DOHH2 (cell line): ENCODE results near the gene PDE3B.
"Not testable (repeated sequence)": the region's sequence is repeated elsewhere in the genome, so short reads cannot be mapped to it uniquely, and the experiment has no call there.

Source experiments
- CTCF ChIP-seq: fragments of 200-600 bp; sonication (generic); IDR thresholded peaks from one replicate; pipeline ENCODE4 v1.5.1; 2014; ENCODE audit warnings: antibody characterized with exemption, mild to moderate bottlenecking, low read depth, low read length; ENCODE audit not compliant: poor library complexity, severe bottlenecking
- EZH2phosphoT487 ChIP-seq: fragments of 200-600 bp; sonication (generic); IDR thresholded peaks from 2 replicates; pipeline ENCODE4 v1.6.1; 2017; ENCODE audit warnings: borderline replicate concordance, mild to moderate bottlenecking, antibody characterized with exemption, low read length, moderate library complexity, mixed read lengths

GRCh38 chr11:14759300-14760012 lies 115.9 kb downstream of the PDE3B start:
- not testable (repeated sequence) for TF ChIP-seq CTCF, EZH2phosphoT487
